PC-9 (cell line): Measurements from ENCODE around the gene NFKBIE. TPM values are rescaled to one million over a fixed set of nuclear protein-coding genes. Genes with fewer than 3 reads are reported as not detected.
A peak's percentile ranks its signal among the peaks of the same experiment; 100 is the strongest.

Experiments
- BruUV-seq: library from RNA; stranded (reverse); fragments of 400-500 nt; replicated peaks from 2 replicates; lab custom pipeline; 2021; lab: Mats Ljungman, UMichigan
- CTCF ChIA-PET: fragments of 300-600 bp; sonication (Branson Sonifier 250); formaldehyde crosslinking; loops from one replicate; lab custom pipeline; 2022; ENCODE audit warnings: antibody characterized with exemption; lab: Charles Lee
- POLR2A ChIA-PET: fragments of 300-600 bp; sonication (Branson Sonifier 250); formaldehyde crosslinking; loops from one replicate; lab custom pipeline; 2022; ENCODE audit warnings: antibody characterized with exemption; ENCODE audit not compliant: unreplicated experiment; lab: Charles Lee
- DNase-seq, 2 experiments: peaks; one replicate each; pipeline versions ENCODE4 v3.0.0 to v3.0.0-alpha.2; 2015 to 2022; ENCODE audit warnings: mixed read lengths in 1 of 2
- H2AFZ ChIP-seq: fragments of 200-600 bp; sonication (generic); 2 replicates; pipeline ENCODE4 v1.8.1; 2017; ENCODE audit warnings: antibody characterized with exemption
- H3F3A ChIP-seq: fragments of 200-600 bp; sonication (generic); 2 replicates; pipeline ENCODE4 v1.8.1; 2017; ENCODE audit warnings: antibody characterized with exemption, mild to moderate bottlenecking, low read depth; ENCODE audit not compliant: insufficient read depth
- H3K27ac ChIP-seq: fragments of 200-600 bp; sonication (generic); 2 replicates; pipeline ENCODE4 v1.6.1; 2016; ENCODE audit warnings: mixed run types
- H3K27me3 ChIP-seq: fragments of 200-600 bp; sonication (generic); 2 replicates; pipeline ENCODE4 v1.6.1; 2016; ENCODE audit warnings: low read depth, mixed run types; ENCODE audit not compliant: insufficient read depth
- H3K36me3 ChIP-seq: fragments of 200-600 bp; sonication (generic); 2 replicates; pipeline ENCODE4 v1.6.1; 2016; ENCODE audit warnings: low read depth, mixed run types
- H3K4me1 ChIP-seq: fragments of 200-600 bp; sonication (generic); replicated peaks from 2 replicates; pipeline ENCODE4 v1.6.1; 2016; ENCODE audit warnings: mixed run types; ENCODE audit not compliant: insufficient read depth
- H3K4me2 ChIP-seq: fragments of 200-600 bp; sonication (generic); 2 replicates; pipeline ENCODE4 v1.6.1; 2017; ENCODE audit warnings: mixed run types
- H3K4me3 ChIP-seq: fragments of 200-600 bp; sonication (generic); 2 replicates; pipeline ENCODE4 v1.6.1; 2016; ENCODE audit warnings: mixed run types
- H3K79me2 ChIP-seq: fragments of 200-600 bp; sonication (generic); 2 replicates; pipeline ENCODE4 v1.6.1; 2017; ENCODE audit warnings: low read depth, mixed run types
- H3K9me2 ChIP-seq: fragments of 200-600 bp; sonication (generic); 2 replicates; pipeline ENCODE4 v1.8.1; 2017; ENCODE audit warnings: mild to moderate bottlenecking; ENCODE audit not compliant: insufficient read depth
- H3K9me3 ChIP-seq: fragments of 200-600 bp; sonication (generic); 2 replicates; pipeline ENCODE4 v1.8.1; 2016; ENCODE audit warnings: low read depth; ENCODE audit not compliant: insufficient read depth
- H4K20me1 ChIP-seq: fragments of 200-600 bp; sonication (generic); 2 replicates; pipeline ENCODE4 v1.8.1; 2017; ENCODE audit not compliant: insufficient read depth
- EZH2 ChIP-seq: fragments of 200-600 bp; sonication (generic); IDR thresholded peaks from 2 replicates; pipeline ENCODE4 v1.8.0; 2017; ENCODE audit warnings: antibody characterized with exemption, low read depth
- intact Hi-C: fragments of 100-400 bp; cut with micrococcal nuclease; formaldehyde crosslinking; loops from one replicate; pipeline ENCODE4 v1.10.0; 2022; ENCODE audit not compliant: unreplicated experiment
- total RNA-seq: library from RNA; stranded (reverse); gene quantifications from 2 replicates; pipeline ENCODE4 v1.2.3, GENCODE V29; 2021
- TF ChIP-seq, protein P1 (sequence below): fragments of 200-600 bp; sonication (generic); conservative IDR thresholded peaks from 2 replicates; pipeline ENCODE4 v1.6.1; 2017; ENCODE audit warnings: mixed run types, antibody characterized with exemption, mild to moderate bottlenecking, moderate library complexity

NFKBIE gene
- total RNA-seq, 1 experiment from 2014 or later = 7.6 TPM

DNA sequence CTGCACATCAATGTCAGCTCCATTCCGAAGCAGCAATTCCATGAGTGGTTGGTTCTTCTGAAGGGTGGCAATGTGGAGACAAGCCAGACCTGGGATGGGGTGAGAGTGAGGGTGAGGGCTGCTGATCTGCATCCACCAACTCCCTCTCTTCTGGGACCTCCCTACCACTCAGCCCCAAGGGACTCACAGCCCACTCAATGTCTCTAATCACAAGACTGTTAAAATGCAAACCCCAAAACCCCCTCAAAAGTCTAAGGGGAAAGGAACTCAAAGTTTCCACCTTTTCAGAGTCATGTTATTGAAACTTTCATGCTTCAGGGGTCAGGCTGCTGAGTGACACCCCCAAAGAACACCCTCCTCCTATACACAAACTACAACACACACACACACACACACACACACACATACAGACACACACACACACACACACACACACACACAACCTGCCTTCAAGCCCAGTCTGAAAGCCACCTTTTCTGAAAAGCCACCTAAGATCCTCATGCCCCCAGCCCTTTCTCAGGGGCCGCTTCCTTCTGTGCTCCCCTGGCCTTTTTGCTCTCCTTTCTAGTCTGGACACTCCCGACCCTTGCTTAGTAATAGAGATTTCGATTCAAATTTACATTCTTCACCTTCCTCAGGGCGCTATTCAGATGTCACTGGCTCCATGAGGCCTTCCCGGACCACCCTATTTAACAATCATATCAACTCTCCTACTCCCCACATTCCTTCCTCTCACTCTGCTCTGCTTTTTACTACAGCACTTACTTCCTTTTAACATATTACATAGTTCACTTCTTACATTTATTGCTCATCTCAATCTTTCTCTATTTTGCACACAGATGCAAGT is 4.7 kb downstream of the NFKBIE start:
- intact Hi-C loops = no loop called here
- DNase-seq = no peak
- H2AFZ ChIP-seq = no peak overlapping the region
- H3K4me1 ChIP-seq = peaks cover 28% of the 10 kb centered on the region
- peaks cover 10% of the 10 kb centered on the region for H4K20me1 ChIP-seq
- H3K4me3 ChIP-seq = no peak overlapping the region
- no TSS peak for BruUV-seq
- H3F3A ChIP-seq = peaks cover 21% of the 10 kb centered on the region
- TF ChIP-seq EZH2 = no peak
- TF ChIP-seq, protein P1, sequence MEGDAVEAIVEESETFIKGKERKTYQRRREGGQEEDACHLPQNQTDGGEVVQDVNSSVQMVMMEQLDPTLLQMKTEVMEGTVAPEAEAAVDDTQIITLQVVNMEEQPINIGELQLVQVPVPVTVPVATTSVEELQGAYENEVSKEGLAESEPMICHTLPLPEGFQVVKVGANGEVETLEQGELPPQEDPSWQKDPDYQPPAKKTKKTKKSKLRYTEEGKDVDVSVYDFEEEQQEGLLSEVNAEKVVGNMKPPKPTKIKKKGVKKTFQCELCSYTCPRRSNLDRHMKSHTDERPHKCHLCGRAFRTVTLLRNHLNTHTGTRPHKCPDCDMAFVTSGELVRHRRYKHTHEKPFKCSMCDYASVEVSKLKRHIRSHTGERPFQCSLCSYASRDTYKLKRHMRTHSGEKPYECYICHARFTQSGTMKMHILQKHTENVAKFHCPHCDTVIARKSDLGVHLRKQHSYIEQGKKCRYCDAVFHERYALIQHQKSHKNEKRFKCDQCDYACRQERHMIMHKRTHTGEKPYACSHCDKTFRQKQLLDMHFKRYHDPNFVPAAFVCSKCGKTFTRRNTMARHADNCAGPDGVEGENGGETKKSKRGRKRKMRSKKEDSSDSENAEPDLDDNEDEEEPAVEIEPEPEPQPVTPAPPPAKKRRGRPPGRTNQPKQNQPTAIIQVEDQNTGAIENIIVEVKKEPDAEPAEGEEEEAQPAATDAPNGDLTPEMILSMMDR = no peak
- no peaks in the 10 kb centered on the region for H3K27me3 ChIP-seq
- H3K4me2 ChIP-seq = no peak overlapping the region
- H3K79me2 ChIP-seq = peaks cover 41% of the 10 kb centered on the region
- H3K27ac ChIP-seq = no peak overlapping the region
- H3K36me3 ChIP-seq = no peaks in the 10 kb centered on the region
- H3K9me2 ChIP-seq = no peaks in the 10 kb centered on the region
- H3K9me3 ChIP-seq = no peaks in the 10 kb centered on the region
- ChIA-PET CTCF (no interaction called here), POLR2A (no interaction called here)

DNA sequence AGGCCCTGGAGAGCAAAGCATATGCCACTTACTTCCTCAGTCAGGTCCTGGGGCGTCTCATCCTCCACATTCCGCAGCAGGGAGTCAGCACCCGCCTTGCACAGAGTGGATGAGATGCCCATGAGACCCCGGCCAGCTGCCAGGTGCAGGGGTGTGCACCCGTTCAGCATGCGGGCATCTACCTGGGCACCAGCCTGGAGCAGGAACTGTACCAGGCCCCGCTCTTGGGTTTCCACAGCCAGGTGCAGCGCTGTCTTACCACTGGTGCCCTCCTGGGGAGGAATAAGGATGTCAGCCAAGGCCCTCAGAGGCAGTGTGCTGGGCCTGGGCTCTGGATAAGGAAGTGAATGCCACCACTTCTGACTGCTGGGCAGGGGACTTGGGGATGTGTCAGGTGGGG is 5.3 kb downstream of the NFKBIE start:
- CTCF ChIA-PET = no interaction called here

DNA sequence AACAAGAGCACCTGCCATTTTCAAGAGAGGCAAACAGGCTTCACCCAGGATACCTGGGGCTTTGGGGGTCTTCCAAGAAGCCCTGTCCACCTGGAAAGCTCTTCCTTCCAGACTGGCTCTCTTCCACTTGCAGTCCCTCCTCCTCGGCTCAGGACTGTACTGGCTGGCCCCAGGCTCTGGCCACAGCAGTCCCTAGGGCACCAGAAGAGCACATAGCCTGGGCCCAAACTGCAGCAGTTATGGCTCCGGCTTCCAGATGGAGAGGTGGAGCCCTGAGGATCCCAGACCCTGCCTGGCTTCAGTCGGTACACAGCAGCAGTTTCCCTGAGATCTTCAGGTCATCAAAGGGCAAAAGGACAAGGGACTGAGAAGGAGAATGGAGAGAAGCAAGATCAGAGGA is 6.4 kb downstream of the NFKBIE start:
- TF ChIP-seq, protein P1 = no peak
- no peak for TF ChIP-seq EZH2
- no peak overlapping the region for H3K4me2 ChIP-seq
- H3K27ac ChIP-seq = no peak overlapping the region
- ChIA-PET POLR2A (no interaction called here), CTCF (no interaction called here)
- intact Hi-C loops = no loop called here
- H3K9me3 ChIP-seq = no peaks in the 10 kb centered on the region
- DNase-seq = peak in 1 of 2 experiments; percentile 24
- peaks cover 27% of the 10 kb centered on the region for H4K20me1 ChIP-seq
- H3K27me3 ChIP-seq = no peaks in the 10 kb centered on the region
- peaks cover 7% of the 10 kb centered on the region; the same call in 1 of the 2 replicates for H3K36me3 ChIP-seq
- peaks cover 25% of the 10 kb centered on the region for H3K4me1 ChIP-seq
- no TSS peak for BruUV-seq
- no peak overlapping the region for H3K4me3 ChIP-seq
- no peaks in the 10 kb centered on the region for H3K9me2 ChIP-seq
- no peak overlapping the region for H2AFZ ChIP-seq
- H3F3A ChIP-seq = peaks cover 38% of the 10 kb centered on the region
- peaks cover 41% of the 10 kb centered on the region for H3K79me2 ChIP-seq

More for the DNA sequence above, 5.3 kb downstream of the NFKBIE start:
- POLR2A ChIA-PET = no interaction called here
- Histone ChIP-seq H3K27me3 (no peaks in the 10 kb centered on the region), H3K27ac (no peak overlapping the region), H3K36me3 (no peaks in the 10 kb centered on the region), H3K79me2 (peaks cover 45% of the 10 kb centered on the region), H3K9me2 (no peaks in the 10 kb centered on the region), H3K9me3 (no peaks in the 10 kb centered on the region), H3K4me1 (peaks cover 32% of the 10 kb centered on the region), H4K20me1 (peaks cover 17% of the 10 kb centered on the region), H3K4me2 (no peak overlapping the region), H2AFZ (no peak overlapping the region), H3F3A (peaks cover 27% of the 10 kb centered on the region), H3K4me3 (no peak overlapping the region)
- DNase-seq = peak in 1 of 2 experiments; percentile 35
- BruUV-seq = no TSS peak
- intact Hi-C loops = no loop called here
- TF ChIP-seq, protein P1 = no peak
- no peak for TF ChIP-seq EZH2
